HEK293 (cell line): ENCODE measurements around the gene CAPNS1.
A peak's percentile ranks its signal among the peaks of the same experiment; 100 is the strongest.

Experiments used
- GLI2 ChIP-seq: fragments of 450-650 bp; formaldehyde crosslinking; IDR thresholded peaks from 2 replicates; pipeline ENCODE4; 2017; ENCODE audit warnings: missing biosample characterization, missing genetic modification characterization, low read depth, borderline replicate concordance
- GLI4 ChIP-seq: fragments of 450-650 bp; formaldehyde crosslinking; IDR thresholded peaks from 2 replicates; pipeline ENCODE4 v1.5.1; 2016; ENCODE audit warnings: missing biosample characterization, missing genetic modification characterization
- INSM2 ChIP-seq: fragments of 450-650 bp; formaldehyde crosslinking; IDR thresholded peaks from 2 replicates; pipeline ENCODE4 v1.5.1; 2016; ENCODE audit warnings: missing biosample characterization, missing genetic modification characterization
- PRDM10 ChIP-seq: fragments of 450-650 bp; formaldehyde crosslinking; IDR thresholded peaks from 2 replicates; pipeline ENCODE4 v1.5.1; 2016; ENCODE audit warnings: missing biosample characterization, missing genetic modification characterization
- PRDM4 ChIP-seq: fragments of 450-650 bp; formaldehyde crosslinking; IDR thresholded peaks from 2 replicates; pipeline ENCODE4 v1.5.1; 2017; ENCODE audit warnings: missing biosample characterization, missing genetic modification characterization
- SP7 ChIP-seq: fragments of 450-650 bp; formaldehyde crosslinking; IDR thresholded peaks from 2 replicates; pipeline ENCODE4 v1.5.1; 2016; ENCODE audit warnings: missing biosample characterization, missing genetic modification characterization
- YY2 ChIP-seq: fragments of 450-650 bp; formaldehyde crosslinking; IDR thresholded peaks from 2 replicates; pipeline ENCODE4 v1.5.1; 2016; ENCODE audit warnings: missing biosample characterization, missing genetic modification characterization
- ZBTB1 ChIP-seq: fragments of 450-650 bp; formaldehyde crosslinking; IDR thresholded peaks from 2 replicates; pipeline ENCODE4 v1.5.1; 2016; ENCODE audit warnings: missing biosample characterization, missing genetic modification characterization
- ZBTB8A ChIP-seq: fragments of 450-650 bp; formaldehyde crosslinking; IDR thresholded peaks from 2 replicates; pipeline ENCODE4 v1.5.1; 2016; ENCODE audit warnings: missing biosample characterization, missing genetic modification characterization
- ZNF10 ChIP-seq: fragments of 450-650 bp; formaldehyde crosslinking; IDR thresholded peaks from 2 replicates; pipeline ENCODE4 v1.5.1; 2017; ENCODE audit warnings: missing biosample characterization, missing genetic modification characterization
- ZNF175 ChIP-seq: fragments of 450-650 bp; formaldehyde crosslinking; IDR thresholded peaks from 2 replicates; pipeline ENCODE4 v1.5.1; 2016; ENCODE audit warnings: missing biosample characterization, missing genetic modification characterization
- ZNF274 ChIP-seq, 2 experiments: fragments of 200-500 bp in 1 of 2; fragments of 450-650 bp in 1 of 2; sonication (Bioruptor generic) in 1 of 2; formaldehyde crosslinking in 1 of 2; IDR thresholded peaks; 2 replicates each; pipeline versions ENCODE4 v1.5.1 to v1.6.1; 2014 to 2016; ENCODE audit warnings: borderline replicate concordance in 1 of 2, inconsistent platforms in 1 of 2, low read length in 1 of 2, missing biosample characterization in 1 of 2, missing genetic modification characterization in 1 of 2
- ZNF335 ChIP-seq: fragments of 450-650 bp; formaldehyde crosslinking; conservative IDR thresholded peaks from 2 replicates; pipeline ENCODE4 v1.5.1; 2016; ENCODE audit warnings: missing biosample characterization, missing genetic modification characterization
- ZNF341 ChIP-seq: fragments of 450-650 bp; formaldehyde crosslinking; IDR thresholded peaks from 2 replicates; pipeline ENCODE4; 2016; ENCODE audit warnings: low read depth, missing biosample characterization, missing genetic modification characterization
- ZNF449 ChIP-seq: fragments of 450-650 bp; formaldehyde crosslinking; IDR thresholded peaks from 2 replicates; pipeline ENCODE4 v1.5.1; 2017; ENCODE audit warnings: missing biosample characterization, mild to moderate bottlenecking, missing genetic modification characterization, moderate library complexity
- ZNF521 ChIP-seq: fragments of 450-650 bp; formaldehyde crosslinking; IDR thresholded peaks from 2 replicates; pipeline ENCODE4 v1.5.1; 2017; ENCODE audit warnings: missing biosample characterization, mild to moderate bottlenecking, missing genetic modification characterization
- ZNF548 ChIP-seq: fragments of 450-650 bp; formaldehyde crosslinking; IDR thresholded peaks from 2 replicates; pipeline ENCODE4 v1.5.1; 2016; ENCODE audit warnings: missing biosample characterization, missing genetic modification characterization
- ZNF558 ChIP-seq: fragments of 450-650 bp; formaldehyde crosslinking; IDR thresholded peaks from 2 replicates; pipeline ENCODE4 v1.5.1; 2016; ENCODE audit warnings: missing biosample characterization, missing genetic modification characterization
- ZNF596 ChIP-seq: fragments of 450-650 bp; IDR thresholded peaks from 2 replicates; pipeline ENCODE4 v1.5.0; 2018; ENCODE audit warnings: missing biosample characterization, mild to moderate bottlenecking, missing genetic modification characterization, moderate library complexity
- ZNF621 ChIP-seq: fragments of 450-650 bp; formaldehyde crosslinking; IDR thresholded peaks from 2 replicates; pipeline ENCODE4 v1.5.1; 2017; ENCODE audit warnings: missing biosample characterization, missing genetic modification characterization
- ZNF777 ChIP-seq: fragments of 450-650 bp; formaldehyde crosslinking; IDR thresholded peaks from 2 replicates; pipeline ENCODE4 v1.5.1; 2017; ENCODE audit warnings: missing biosample characterization, missing genetic modification characterization, borderline replicate concordance
- ZNF830 ChIP-seq: fragments of 450-650 bp; IDR thresholded peaks from 2 replicates; pipeline ENCODE4 v1.5.0; 2018; ENCODE audit warnings: missing biosample characterization, missing genetic modification characterization, low read depth, mild to moderate bottlenecking, moderate library complexity
- ZSCAN23 ChIP-seq: fragments of 450-650 bp; formaldehyde crosslinking; IDR thresholded peaks from 2 replicates; pipeline ENCODE4 v1.5.1; 2016; ENCODE audit warnings: missing biosample characterization, missing genetic modification characterization
- ZSCAN4 ChIP-seq: fragments of 450-650 bp; formaldehyde crosslinking; IDR thresholded peaks from 2 replicates; pipeline ENCODE4 v1.5.1; 2017; ENCODE audit warnings: missing biosample characterization, missing genetic modification characterization

CAPNS1 gene

GRCh38 chr19:36140304-36141038 lies 605 bp downstream of the CAPNS1 start (continued):
- TF ChIP-seq PRDM4 (tag by site-specific recombination) = peak; percentile 18; the same call in 1 of the 2 replicates
- peak; percentile 64 for TF ChIP-seq ZNF341
- TF ChIP-seq ZBTB8A (tag by site-specific recombination) = peak; percentile 82
- TF ChIP-seq ZNF335 (tag by site-specific recombination) = peak; percentile 93
- peak; percentile 21; the same call in 1 of the 2 replicates for TF ChIP-seq YY2 (tag by site-specific recombination)
- TF ChIP-seq GLI4 (tag by site-specific recombination) = no peak
- TF ChIP-seq ZSCAN23 (tag by site-specific recombination) = no peak
- TF ChIP-seq ZSCAN4 = no peak
- TF ChIP-seq ZNF621 (tag by site-specific recombination) = no peak
- TF ChIP-seq INSM2 (tag by site-specific recombination) = no peak
- no peak for TF ChIP-seq ZNF175 (tag by site-specific recombination)
- no peak for TF ChIP-seq ZNF830 (tag by site-specific recombination)
- TF ChIP-seq SP7 (tag by site-specific recombination) = no peak
- TF ChIP-seq ZNF596 = no peak
- TF ChIP-seq ZNF558 (tag by site-specific recombination) = no peak
- no peak for TF ChIP-seq ZNF521 (tag by site-specific recombination)
- no peak; the same call in 1 of the 2 replicates for TF ChIP-seq PRDM10
- no peak for TF ChIP-seq ZNF274 (IDR thresholded peaks at IDR 0.05; ENCODE audit: low read length)
- TF ChIP-seq ZNF274 (tag by site-specific recombination; IDR thresholded peaks at IDR 0.05; ENCODE audit: borderline replicate concordance) = no peak
- TF ChIP-seq ZNF777 (tag by site-specific recombination) = no peak
- no peak for TF ChIP-seq ZBTB1 (tag by site-specific recombination)
- no peak for TF ChIP-seq ZNF10 (tag by site-specific recombination)
- TF ChIP-seq GLI2 (tag by site-specific recombination) = no peak
- peak; percentile 63 for TF ChIP-seq ZNF449 (tag by site-specific recombination)
- no peak for TF ChIP-seq ZNF548 (tag by site-specific recombination)
